ENCODE measurements around the gene ELOVL6. TPM values are rescaled to one million over a fixed set of nuclear protein-coding genes. Genes with fewer than 3 reads are reported as not detected.

Gene ELOVL6
- total RNA-seq, 1 experiment from 2014 or later = 25.3 TPM

- Histone ChIP-seq H3K27ac (peak overlapping the region; percentile 62), H3K9me2 (ENCODE audit: insufficient read depth) (no peaks in the 10 kb centered on the region), H4K20me1 (ENCODE audit: insufficient read depth) (no peaks in the 10 kb centered on the region), H3K4me2 (peak overlapping the region; percentile 76), H2AFZ (peak overlapping the region; percentile 91), H3K79me2 (ENCODE audit: low read depth) (peaks cover 26% of the 10 kb centered on the region), H3K4me3 (peak overlapping the region; percentile 72), H3K36me3 (ENCODE audit: low read depth) (no peaks in the 10 kb centered on the region), H3K27me3 (ENCODE audit: insufficient read depth, low read depth) (no peaks in the 10 kb centered on the region), H3K4me1 (replicated peaks; ENCODE audit: insufficient read depth) (peaks cover 12% of the 10 kb centered on the region), H3F3A (ENCODE audit: insufficient read depth, low read depth) (no peaks in the 10 kb centered on the region), H3K9me3 (ENCODE audit: insufficient read depth, low read depth) (no peaks in the 10 kb centered on the region)
- TF ChIP-seq EZH2 (IDR thresholded peaks at IDR 0.05; ENCODE audit: low read depth) (no peak), CTCF (conservative IDR thresholded peaks at IDR 0.05) (no peak)
- ChIA-PET CTCF (interaction anchor here (0.6 kb wide), 1 partner anchor 197 kb away, joined by 4 read pairs; no protein-coding TSS in a partner anchor), POLR2A (ENCODE audit: unreplicated experiment) (interaction anchor here (0.6 kb wide), 1 partner anchor 313 kb away, joined by 3 read pairs; no protein-coding TSS in a partner anchor)
- no TSS peak for BruUV-seq (replicated peaks)
- intact Hi-C loops (cut with micrococcal nuclease; ENCODE audit: unreplicated experiment) = loop anchor here (1.0 to 10.0 kb wide), 6 partner anchors 33 to 310 kb away; no protein-coding TSS in a partner anchor
- no peak for DNase-seq
Observed at GRCh38 chr4:110197529-110198042, 829 bp downstream of the ELOVL6 start.

- H3K36me3 ChIP-seq (ENCODE audit: low read depth) = no peaks in the 10 kb centered on the region
- peaks cover 26% of the 10 kb centered on the region for H3K79me2 ChIP-seq (ENCODE audit: low read depth)
- no peak for TF ChIP-seq CTCF (conservative IDR thresholded peaks at IDR 0.05)
- no peak for TF ChIP-seq EZH2 (IDR thresholded peaks at IDR 0.05; ENCODE audit: low read depth)
- no peaks in the 10 kb centered on the region for H3F3A ChIP-seq (ENCODE audit: insufficient read depth, low read depth)
- peak overlapping the region; percentile 91 for H2AFZ ChIP-seq
- H3K4me2 ChIP-seq = peak overlapping the region; percentile 76
- peak overlapping the region; percentile 72 for H3K4me3 ChIP-seq
- TSS peak; percentile 29 for BruUV-seq (replicated peaks)
- CTCF ChIA-PET = no interaction called here
- intact Hi-C loops (cut with micrococcal nuclease; ENCODE audit: unreplicated experiment) = loop anchor here (1.0 to 10.0 kb wide), 6 partner anchors 32 to 310 kb away; no protein-coding TSS in a partner anchor
- peak overlapping the region; percentile 62 for H3K27ac ChIP-seq
- no peaks in the 10 kb centered on the region for H3K27me3 ChIP-seq (ENCODE audit: insufficient read depth, low read depth)
- POLR2A ChIA-PET (ENCODE audit: unreplicated experiment) = interaction anchor here (0.5 to 0.6 kb wide), 2 partner anchors 56 to 90 kb away, joined by 6 to 20 read pairs; no protein-coding TSS in a partner anchor
- no peaks in the 10 kb centered on the region for H3K9me3 ChIP-seq (ENCODE audit: insufficient read depth, low read depth)
- peak in 1 of 2 experiments; percentile 33 for DNase-seq
- H3K9me2 ChIP-seq (ENCODE audit: insufficient read depth) = no peaks in the 10 kb centered on the region
- no peaks in the 10 kb centered on the region for H4K20me1 ChIP-seq (ENCODE audit: insufficient read depth)
- H3K4me1 ChIP-seq (replicated peaks; ENCODE audit: insufficient read depth) = peaks cover 12% of the 10 kb centered on the region
Observed at GRCh38 chr4:110196871-110197528, 1.4 kb downstream of the ELOVL6 start.

GRCh38 chr4:110196206-110196870 lies 2.1 kb downstream of the ELOVL6 start:
- H3K27me3 ChIP-seq (ENCODE audit: insufficient read depth, low read depth) = no peaks in the 10 kb centered on the region
- peak overlapping the region; percentile 76 for H3K4me2 ChIP-seq
- TF ChIP-seq EZH2 (IDR thresholded peaks at IDR 0.05; ENCODE audit: low read depth) (no peak), CTCF (conservative IDR thresholded peaks at IDR 0.05) (no peak)
- DNase-seq = no peak
- H3K79me2 ChIP-seq (ENCODE audit: low read depth) = peaks cover 26% of the 10 kb centered on the region
- no peaks in the 10 kb centered on the region for H4K20me1 ChIP-seq (ENCODE audit: insufficient read depth)
- ChIA-PET CTCF (no interaction called here), POLR2A (ENCODE audit: unreplicated experiment) (interaction anchor here (0.5 to 0.6 kb wide), 2 partner anchors 56 to 91 kb away, joined by 6 to 20 read pairs; no protein-coding TSS in a partner anchor)
- H3K9me2 ChIP-seq (ENCODE audit: insufficient read depth) = no peaks in the 10 kb centered on the region
- H3K9me3 ChIP-seq (ENCODE audit: insufficient read depth, low read depth) = no peaks in the 10 kb centered on the region
- H3K4me3 ChIP-seq = peak overlapping the region; percentile 72
- peak overlapping the region; percentile 62 for H3K27ac ChIP-seq
- intact Hi-C loops (cut with micrococcal nuclease; ENCODE audit: unreplicated experiment) = loop anchor here (2.0 to 10.0 kb wide), 5 partner anchors 32 to 311 kb away; no protein-coding TSS in a partner anchor
- no peaks in the 10 kb centered on the region for H3F3A ChIP-seq (ENCODE audit: insufficient read depth, low read depth)
- H3K36me3 ChIP-seq (ENCODE audit: low read depth) = no peaks in the 10 kb centered on the region
- BruUV-seq (replicated peaks) = no TSS peak
- peak overlapping the region; percentile 91 for H2AFZ ChIP-seq
- peaks cover 12% of the 10 kb centered on the region for H3K4me1 ChIP-seq (replicated peaks; ENCODE audit: insufficient read depth)
